Measurements from ENCODE around the gene EPHA1.
A peak's percentile ranks its signal among the peaks of the same experiment; 100 is the strongest.

Gene EPHA1

GRCh38 chr7:143369678-143370651, 38.7 kb downstream of the EPHA1 start:
- DNase-seq = no peak

GRCh38 chr7:143368387-143368786, 40.3 kb downstream of the EPHA1 start:
- no peak for DNase-seq

GRCh38 chr7:143367972-143368371, 40.7 kb downstream of the EPHA1 start:
- DNase-seq = no peak

GRCh38 chr7:143363016-143363937, 45.4 kb downstream of the EPHA1 start:
- no peak for DNase-seq

GRCh38 chr7:143362131-143363015, 46.3 kb downstream of the EPHA1 start, which contains the start of gene FAM131B:
TSS of gene FAM131B (minus strand) at chr7:143362713. CDS start at chr7:143362603, 110 bp downstream.
- DNase-seq = peak in 1 of 4 experiments; percentile 23

GRCh38 chr7:143361552-143362130, 47.0 kb downstream of the EPHA1 start:
- DNase-seq = no peak

- DNase-seq = no peak
Measured at GRCh38 chr7:143360788-143361551, 47.7 kb downstream of the EPHA1 start.

- DNase-seq = no peak
Measured at GRCh38 chr7:143359771-143360353, 48.8 kb downstream of the EPHA1 start.

- no peak for DNase-seq
Measured at GRCh38 chr7:143358626-143359025, 50.0 kb downstream of the EPHA1 start.

- DNase-seq = no peak
Measured at GRCh38 chr7:143356414-143357050, 52.1 kb downstream of the EPHA1 start.

GRCh38 chr7:143355450-143356385, 52.9 kb downstream of the EPHA1 start:
- DNase-seq = no peak

- no peak for DNase-seq
Measured at GRCh38 chr7:143354965-143355364, 53.7 kb downstream of the EPHA1 start.

- no peak for DNase-seq
Measured at GRCh38 chr7:143354376-143354775, 54.3 kb downstream of the EPHA1 start.

GRCh38 chr7:143352531-143353002, 56.1 kb downstream of the EPHA1 start:
- no peak for DNase-seq

- DNase-seq = no peak
Measured at GRCh38 chr7:143351574-143351973, 57.1 kb downstream of the EPHA1 start.

- DNase-seq = no peak
Measured at GRCh38 chr7:143351060-143351459, 57.6 kb downstream of the EPHA1 start.

- no peak for DNase-seq
Measured at GRCh38 chr7:143347950-143348349, 60.7 kb downstream of the EPHA1 start.

GRCh38 chr7:143346018-143346417, 62.6 kb downstream of the EPHA1 start:
- no peak for DNase-seq

GRCh38 chr7:143345428-143345900, 63.2 kb downstream of the EPHA1 start:
- peak; percentile 12 to 55 (median 20) for DNase-seq
